CD4-positive, alpha-beta T cell treated with Interleukin-10 for 1 hour (primary cell): ENCODE data around the gene PXN.

Source experiments
- DNase-seq: peaks from one replicate; pipeline ENCODE4 v3.0.0-alpha.2; 2020

Gene PXN

GRCh38 chr12:120265473-120266179, at the start of gene PXN:
Gene PXN, minus strand, starts transcription at chr12:120265730. Its CDS starts 101 bp downstream, at chr12:120265629.
- peak; percentile 90 for DNase-seq

GRCh38 chr12:120314220-120314619, 48.7 kb upstream of the PXN start:
- DNase-seq, result no peak

- DNase-seq, result peak; percentile 93
These were observed 36.7 kb upstream of the PXN start, which contains the start of gene SIRT4 for GRCh38 chr12:120301962-120302815. Gene SIRT4, plus strand, starts transcription at chr12:120302321. Its CDS starts 1,241 bp downstream, at chr12:120303562.

DNA sequence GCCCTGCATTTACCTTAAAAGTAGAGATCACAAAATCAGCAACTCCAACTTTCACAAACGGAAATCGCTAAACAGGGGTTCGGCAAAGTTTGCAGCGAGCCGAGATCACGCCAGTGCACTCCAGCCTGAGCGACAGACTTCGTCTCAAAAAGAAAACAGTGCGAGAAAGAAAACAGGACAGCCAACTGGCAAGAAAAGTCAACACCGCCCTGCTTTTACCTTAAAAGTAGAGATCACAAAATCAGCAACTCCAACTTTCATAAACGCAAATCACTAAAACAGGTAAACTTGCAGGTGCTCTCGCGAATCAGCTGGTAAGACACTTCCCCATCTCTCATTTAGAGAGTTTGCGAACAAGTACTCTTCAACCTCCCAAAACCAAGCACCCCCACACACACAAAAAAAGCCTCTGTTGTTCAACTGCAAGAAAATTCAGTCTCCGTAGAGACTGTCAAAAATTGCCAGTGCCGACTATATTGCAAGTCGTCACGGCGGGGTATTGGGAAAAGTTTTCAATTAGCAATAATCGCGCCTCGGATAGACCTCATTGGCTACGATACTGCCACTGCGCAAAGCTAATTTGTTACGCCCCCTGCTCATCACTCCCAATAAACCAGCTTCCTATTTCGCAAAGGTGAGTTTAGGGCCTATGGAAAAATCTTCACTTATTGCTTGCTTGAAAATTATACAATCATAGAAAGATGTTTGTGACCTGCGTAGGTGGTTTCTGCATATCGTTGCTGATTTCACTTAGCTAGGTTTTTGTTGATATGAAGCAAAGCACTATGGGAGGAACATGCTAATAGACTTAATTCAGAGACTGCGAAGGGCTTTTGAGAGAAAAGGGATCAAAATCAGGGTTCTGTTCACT, 27.4 kb upstream of the PXN start, which contains the start of gene RNU4-1:
TSS of gene RNU4-1 (minus strand) at position 577 of the 871 bp plus-strand sequence.
- DNase-seq, result peak; percentile 91

GRCh38 chr12:120292411-120292660, 26.8 kb upstream of the PXN start:
- no peak for DNase-seq

DNA sequence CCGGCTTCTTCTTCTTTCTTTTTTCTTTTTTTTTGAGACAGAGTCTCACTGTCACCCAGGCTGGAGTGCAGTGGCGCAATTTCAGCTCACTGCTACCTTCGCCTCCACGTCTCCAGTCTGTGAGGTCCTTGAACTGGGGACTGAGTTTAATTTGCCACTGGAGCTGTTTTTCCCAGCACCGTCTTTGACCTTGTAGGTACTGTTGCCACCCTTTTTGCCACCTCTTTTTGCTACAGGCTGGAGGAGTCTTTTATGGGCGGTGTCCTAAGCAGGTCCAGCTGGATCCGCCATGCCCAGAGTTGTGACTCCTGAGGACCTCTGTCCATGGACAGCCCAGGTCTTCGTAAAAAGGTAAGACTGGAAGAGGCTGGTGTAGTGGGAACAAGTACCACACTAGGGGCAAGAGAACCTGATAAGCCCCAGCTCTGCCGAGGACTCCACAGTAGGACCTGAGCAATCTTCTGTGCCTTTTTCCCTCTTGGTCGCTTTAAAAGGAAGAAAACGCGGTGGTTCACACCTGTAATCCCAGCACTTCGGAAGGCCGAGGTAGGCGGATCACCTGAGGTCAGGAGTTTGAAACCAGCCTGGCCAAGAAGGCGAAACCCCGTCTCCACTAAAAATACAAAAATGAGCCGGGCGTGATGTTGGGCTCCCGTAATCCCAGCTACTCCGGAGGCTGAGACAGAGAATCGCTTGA, 25.2 kb upstream of the PXN start:
- peak; percentile 37 for DNase-seq

DNA sequence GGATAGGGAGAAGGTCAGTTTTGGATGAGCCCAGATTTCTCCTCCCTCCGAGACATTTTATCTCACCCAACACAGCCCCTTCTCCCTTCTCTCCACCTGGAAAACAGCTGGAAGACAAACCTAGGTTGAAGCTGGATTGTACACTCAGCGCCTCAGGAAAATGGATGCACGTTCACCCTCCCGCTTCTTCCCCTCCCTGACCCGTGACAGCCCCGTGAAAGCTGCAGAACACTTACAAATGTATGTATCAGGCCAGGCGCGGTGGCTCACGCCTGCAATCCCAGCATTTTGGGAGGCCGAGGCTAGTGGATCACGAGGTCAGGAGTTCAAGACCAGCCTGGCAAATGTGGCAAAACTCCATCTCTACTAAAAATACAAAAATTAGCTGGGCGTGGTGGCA, 22.0 kb upstream of the PXN start:
- no peak for DNase-seq

DNA sequence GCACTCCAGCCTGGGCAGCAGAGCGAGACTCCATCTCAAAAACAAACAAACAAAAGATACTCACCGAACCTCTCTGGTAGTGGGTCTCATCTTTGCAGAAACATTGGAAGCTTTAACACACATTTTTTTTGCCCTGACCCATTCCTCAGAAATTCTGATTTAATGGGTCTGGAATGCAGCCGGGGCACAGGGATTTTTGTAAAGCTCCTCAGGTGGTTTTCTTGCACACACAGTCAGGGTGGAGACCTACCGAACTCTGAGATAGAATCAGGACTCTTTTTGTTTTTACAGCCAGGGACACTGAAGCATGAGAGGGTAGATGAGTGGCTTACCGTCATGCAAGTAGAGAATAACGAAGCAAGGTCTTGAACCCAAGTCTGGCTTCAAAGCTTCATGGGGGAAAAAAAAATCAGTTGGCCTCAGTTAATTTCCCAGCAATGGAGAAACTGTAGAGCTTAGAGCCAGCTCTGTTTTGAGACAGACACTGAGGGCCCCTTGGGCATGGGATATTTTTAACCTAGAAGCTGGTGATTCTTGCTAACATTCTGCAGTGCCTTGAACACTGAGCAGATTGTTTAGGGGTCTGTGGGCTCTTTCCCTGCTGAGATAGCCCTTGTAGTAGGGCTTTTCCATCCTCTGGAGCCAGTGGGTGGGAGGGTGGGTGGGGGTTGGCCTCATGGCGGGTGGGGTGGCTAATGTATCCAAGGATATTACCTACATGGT, 21.4 kb upstream of the PXN start:
- DNase-seq, result no peak

- no peak for DNase-seq
These were observed 18.9 kb upstream of the PXN start for GRCh38 chr12:120284381-120284780.

DNA sequence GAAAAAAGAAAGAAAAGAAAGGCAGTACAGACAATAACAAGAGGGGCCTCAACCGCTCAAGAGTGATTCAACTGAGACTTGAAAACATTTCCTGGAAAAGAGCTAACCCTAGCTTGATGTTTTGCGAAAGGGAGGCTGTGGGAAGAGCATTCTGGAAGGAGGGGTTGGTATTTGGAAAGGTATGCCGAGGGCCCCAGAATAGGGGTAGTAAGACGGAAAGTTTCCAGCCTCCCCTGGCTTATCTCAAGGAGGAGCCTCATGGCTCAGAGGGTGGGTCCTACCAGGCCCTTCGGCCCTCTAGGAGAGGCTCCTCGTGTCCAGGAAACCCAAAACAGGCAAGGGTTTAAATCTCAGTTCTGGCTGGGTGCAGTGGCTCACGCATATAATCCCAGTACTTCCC, 17.8 kb upstream of the PXN start:
- no peak for DNase-seq

- no peak for DNase-seq
These were observed 12.9 kb upstream of the PXN start for GRCh38 chr12:120278137-120279069.

DNA sequence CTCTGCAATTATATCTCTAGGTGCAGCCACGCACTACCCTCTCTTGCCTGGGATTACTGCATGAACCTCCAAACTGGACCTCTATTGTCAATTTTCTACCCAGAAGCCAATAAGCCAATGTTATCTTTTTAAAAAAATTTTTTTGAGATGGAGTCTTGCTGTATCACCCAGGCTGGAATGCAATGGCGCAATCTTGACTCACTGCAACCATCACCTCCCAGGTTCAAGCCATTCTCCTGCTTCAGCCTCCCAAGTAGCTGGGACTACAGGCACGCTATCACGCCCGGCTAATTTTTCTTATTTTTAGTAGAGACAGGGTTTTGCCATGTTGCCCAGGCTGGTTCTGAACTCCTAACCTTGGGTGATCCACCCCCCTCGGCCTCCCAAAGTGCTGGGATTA, 11.2 kb upstream of the PXN start:
- no peak for DNase-seq

DNA sequence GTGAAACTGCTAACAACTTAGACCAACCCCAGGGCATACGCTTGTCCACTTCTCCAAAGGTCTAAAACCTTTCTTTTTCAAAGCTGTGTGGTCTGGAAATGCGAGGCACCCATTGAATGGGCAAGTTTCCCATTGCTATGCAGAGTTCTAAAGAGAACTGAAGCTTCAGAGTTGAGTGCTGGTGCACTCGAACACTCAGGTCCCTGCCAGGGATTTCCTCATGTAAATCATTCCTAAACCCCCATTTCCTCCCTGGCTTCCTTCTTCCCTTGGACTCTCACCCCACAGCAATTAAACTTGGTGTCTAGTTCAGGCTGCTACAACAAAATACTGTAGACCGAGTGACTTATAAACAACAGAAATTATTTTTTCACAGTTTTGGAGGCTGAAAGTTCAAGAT, 2.2 kb upstream of the PXN start:
- no peak for DNase-seq

GRCh38 chr12:120266180-120266870, 795 bp upstream of the PXN start:
- DNase-seq, result no peak

DNA sequence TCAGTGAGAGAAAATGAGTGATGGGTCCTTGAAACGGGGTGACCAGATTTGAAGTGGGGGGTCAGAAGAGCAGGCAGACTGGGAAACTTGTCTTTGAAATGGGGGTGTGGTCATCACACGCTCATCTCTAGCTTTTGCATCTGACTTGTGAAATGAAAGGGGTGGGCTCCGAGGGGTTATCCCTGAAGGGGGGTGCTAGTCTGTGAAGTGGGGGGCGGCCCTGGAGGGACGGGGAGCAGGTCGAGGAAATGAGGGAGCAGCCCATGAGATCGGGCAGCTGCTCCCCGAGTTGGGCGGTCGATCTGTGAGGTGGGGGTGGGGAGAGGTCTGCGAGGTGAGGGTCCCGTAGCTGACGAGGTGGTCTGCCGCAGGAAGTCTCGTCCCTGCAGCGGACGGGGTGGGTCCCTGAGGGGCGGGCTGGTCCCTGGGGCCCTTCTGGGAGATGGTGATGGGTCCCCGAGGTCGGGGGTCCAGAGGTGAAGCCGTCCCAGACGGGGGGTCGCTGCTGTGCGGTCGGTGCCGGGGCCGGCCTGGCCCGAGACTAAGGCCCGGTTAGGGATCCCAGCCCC, 542 bp downstream of the PXN start:
- no peak for DNase-seq

DNA sequence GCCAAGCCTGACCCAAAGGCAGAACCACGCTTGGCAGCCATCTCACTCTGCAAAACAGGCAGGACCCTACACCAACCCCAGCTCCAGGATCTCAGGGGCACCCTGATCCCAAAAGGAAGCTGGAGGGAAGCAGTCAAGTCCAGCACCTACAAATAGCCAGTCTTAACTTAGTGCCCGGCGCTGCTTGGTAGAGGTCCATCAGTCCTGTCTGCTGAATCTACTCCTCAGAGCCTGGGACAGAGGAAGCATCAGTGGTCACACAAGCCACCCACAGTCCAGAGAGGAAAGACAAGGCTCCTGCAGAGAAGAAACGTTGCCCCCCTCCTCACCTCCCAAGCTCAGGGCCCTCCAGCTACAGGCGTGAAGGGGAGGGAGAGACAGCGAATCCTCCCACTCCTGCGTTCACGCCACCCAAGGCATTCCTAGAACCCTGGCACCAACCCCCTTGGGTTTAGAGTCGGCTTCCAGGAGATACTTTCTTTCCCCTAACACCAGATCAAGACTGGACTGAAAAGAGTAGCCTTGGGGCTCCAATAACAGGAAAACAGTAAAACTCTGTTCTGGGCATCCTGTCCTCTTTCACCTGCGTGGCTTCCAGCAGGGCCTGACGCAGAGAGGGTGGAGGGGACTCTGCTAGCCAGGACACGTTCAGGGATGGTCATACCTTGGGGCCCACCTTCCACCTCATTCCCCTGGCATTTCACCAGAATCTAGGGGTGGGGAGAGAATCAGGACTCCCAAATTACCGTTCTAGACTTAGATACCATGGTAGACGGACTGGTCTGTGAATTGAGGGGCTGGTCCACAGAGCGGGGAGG, 1.2 kb downstream of the PXN start:
- DNase-seq, result no peak

DNA sequence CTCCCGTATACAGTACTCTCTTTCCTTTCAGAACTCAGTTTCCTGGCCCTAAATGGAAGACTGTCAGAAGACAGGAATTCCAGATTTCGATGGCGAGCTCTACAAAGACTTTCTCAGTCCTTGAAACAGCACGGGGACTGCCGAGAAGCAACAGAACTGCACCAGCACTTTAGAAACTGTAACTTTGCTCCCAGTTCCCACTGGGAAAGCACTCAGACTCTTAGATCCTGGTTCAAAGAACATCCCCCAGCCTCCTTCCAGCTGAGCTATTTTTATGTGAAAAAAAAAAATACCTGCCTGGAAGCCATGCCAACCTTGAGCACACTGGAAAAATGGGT, 1.8 kb downstream of the PXN start:
- DNase-seq, result no peak

GRCh38 chr12:120262852-120263747, 2.4 kb downstream of the PXN start:
- no peak for DNase-seq
